ENCODE results near the gene NKTR.

NKTR gene

GRCh38 chr3:42681361-42682038, 81.0 kb downstream of the NKTR start:
- DNase-seq (ENCODE audit: low spot score): no peak

GRCh38 chr3:42682301-42683070, 82.0 kb downstream of the NKTR start:
- DNase-seq (ENCODE audit: low spot score): no peak

GRCh38 chr3:42683875-42684598, 83.6 kb downstream of the NKTR start:
- DNase-seq (ENCODE audit: low spot score): peak; percentile 81

GRCh38 chr3:42684632-42685362, 84.3 kb downstream of the NKTR start:
- no peak for DNase-seq (ENCODE audit: low spot score)

- no peak for DNase-seq (ENCODE audit: low spot score)
Observed at GRCh38 chr3:42685363-42685881, 84.9 kb downstream of the NKTR start, which contains the start of gene KLHL40. KLHL40 (plus strand) TSS chr3:42685537; CDS start chr3:42685619, 82 bp downstream.

- DNase-seq (ENCODE audit: low spot score): no peak
Observed at GRCh38 chr3:42685891-42686820, 85.7 kb downstream of the NKTR start.

GRCh38 chr3:42686832-42687650, 86.6 kb downstream of the NKTR start:
- no peak for DNase-seq (ENCODE audit: low spot score)

GRCh38 chr3:42688016-42688415, 87.5 kb downstream of the NKTR start:
- DNase-seq (ENCODE audit: low spot score): no peak

- no peak for DNase-seq (ENCODE audit: low spot score)
Observed at GRCh38 chr3:42688487-42689420, 88.3 kb downstream of the NKTR start.

- DNase-seq (ENCODE audit: low spot score): no peak
Observed at GRCh38 chr3:42689421-42690014, 89.0 kb downstream of the NKTR start.

- DNase-seq (ENCODE audit: low spot score): no peak
Observed at GRCh38 chr3:42690191-42690590, 89.7 kb downstream of the NKTR start.

- peak; percentile 60 for DNase-seq (ENCODE audit: low spot score)
Observed at GRCh38 chr3:42690766-42691680, 90.5 kb downstream of the NKTR start.

GRCh38 chr3:42691816-42692666, 91.6 kb downstream of the NKTR start:
- DNase-seq (ENCODE audit: low spot score): no peak

- DNase-seq (ENCODE audit: low spot score): no peak
Observed at GRCh38 chr3:42692667-42693529, 92.4 kb downstream of the NKTR start.

GRCh38 chr3:42693530-42693930, 93.0 kb downstream of the NKTR start:
- no peak for DNase-seq (ENCODE audit: low spot score)
